IMR-90 (cell line): ENCODE data around the gene RALGPS1.

ENCODE experiments used
- MXI1 ChIP-seq: IDR thresholded peaks from 2 replicates; pipeline ENCODE4 v1.6.1; 2012; ENCODE audit warnings: low read depth, mild to moderate bottlenecking, low read length, moderate library complexity, borderline replicate concordance
- NFE2L2 ChIP-seq: fragments of 150-350 bp; IDR thresholded peaks from 2 replicates; pipeline ENCODE4 v1.6.1; 2016; ENCODE audit warnings: low read depth, mild to moderate bottlenecking, low read length
- RCOR1 ChIP-seq: IDR thresholded peaks from 2 replicates; pipeline ENCODE4 v1.6.1; 2012; ENCODE audit warnings: mild to moderate bottlenecking, low read length, improper control_type of control experiment; ENCODE audit not compliant: insufficient replicate concordance
- RFX5 ChIP-seq: IDR thresholded peaks from 2 replicates; pipeline ENCODE4 v1.8.0; 2012; ENCODE audit warnings: low read depth, mild to moderate bottlenecking, low read length, moderate library complexity
- TF ChIP-seq, protein P1 (sequence below): conservative IDR thresholded peaks from 2 replicates; pipeline ENCODE4 v1.5.1; 2012; ENCODE audit warnings: mild to moderate bottlenecking, low read depth, low read length, improper control_type of control experiment
- TF ChIP-seq, protein P2 (sequence below): fragments of 150-350 bp; IDR thresholded peaks from 2 replicates; pipeline ENCODE4 v1.6.1; 2016; ENCODE audit warnings: low read depth, mild to moderate bottlenecking, low read length, moderate library complexity, borderline replicate concordance

DNA sequence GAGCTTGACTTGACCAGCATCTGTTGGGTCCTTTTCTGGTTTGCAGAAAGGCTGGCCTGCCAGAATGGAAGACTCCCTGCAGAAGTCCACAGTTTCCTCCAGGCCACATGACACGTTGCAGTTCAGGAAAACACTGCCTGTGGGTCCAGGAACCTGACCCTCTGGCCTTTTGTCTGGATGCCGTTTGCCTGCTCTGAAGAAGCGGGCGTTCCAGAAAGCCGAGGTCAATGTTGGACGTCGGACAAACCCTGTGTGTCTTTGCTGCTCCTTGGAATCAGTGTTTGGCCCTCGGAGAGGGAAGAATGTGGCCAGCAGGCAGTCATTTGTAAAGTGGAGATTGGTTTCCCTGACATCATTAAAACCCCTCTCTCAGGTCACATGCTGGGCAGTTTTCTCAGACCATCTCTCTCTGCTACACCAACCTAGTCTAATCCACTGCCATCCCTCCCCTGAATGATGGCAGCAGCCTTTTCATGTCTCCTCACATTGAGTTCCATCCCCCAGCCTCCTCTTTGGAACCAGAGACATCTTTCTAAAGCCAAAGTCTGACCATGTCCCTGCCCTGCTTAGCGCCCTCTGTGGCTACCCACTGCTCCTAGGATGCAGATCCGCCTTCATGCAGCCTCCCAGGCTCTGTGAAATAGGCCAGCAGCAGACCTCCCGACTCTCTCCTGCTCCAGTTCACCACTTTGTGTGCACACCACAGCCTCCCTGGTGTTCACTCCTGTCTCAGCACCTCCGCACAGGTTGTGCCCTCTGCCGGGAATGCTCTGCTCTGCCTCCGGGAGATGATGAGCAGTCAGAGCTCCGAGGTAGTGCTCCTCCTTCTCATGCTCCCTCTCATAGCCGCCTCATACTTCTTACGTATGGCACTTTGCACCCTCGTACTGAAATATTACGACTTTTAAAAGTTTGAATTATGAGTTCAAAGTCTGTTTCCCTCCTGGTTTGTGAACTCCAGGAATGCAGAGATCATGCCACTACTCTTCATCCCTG is 75.6 kb downstream of the RALGPS1 start:
- TF ChIP-seq, protein P1, sequence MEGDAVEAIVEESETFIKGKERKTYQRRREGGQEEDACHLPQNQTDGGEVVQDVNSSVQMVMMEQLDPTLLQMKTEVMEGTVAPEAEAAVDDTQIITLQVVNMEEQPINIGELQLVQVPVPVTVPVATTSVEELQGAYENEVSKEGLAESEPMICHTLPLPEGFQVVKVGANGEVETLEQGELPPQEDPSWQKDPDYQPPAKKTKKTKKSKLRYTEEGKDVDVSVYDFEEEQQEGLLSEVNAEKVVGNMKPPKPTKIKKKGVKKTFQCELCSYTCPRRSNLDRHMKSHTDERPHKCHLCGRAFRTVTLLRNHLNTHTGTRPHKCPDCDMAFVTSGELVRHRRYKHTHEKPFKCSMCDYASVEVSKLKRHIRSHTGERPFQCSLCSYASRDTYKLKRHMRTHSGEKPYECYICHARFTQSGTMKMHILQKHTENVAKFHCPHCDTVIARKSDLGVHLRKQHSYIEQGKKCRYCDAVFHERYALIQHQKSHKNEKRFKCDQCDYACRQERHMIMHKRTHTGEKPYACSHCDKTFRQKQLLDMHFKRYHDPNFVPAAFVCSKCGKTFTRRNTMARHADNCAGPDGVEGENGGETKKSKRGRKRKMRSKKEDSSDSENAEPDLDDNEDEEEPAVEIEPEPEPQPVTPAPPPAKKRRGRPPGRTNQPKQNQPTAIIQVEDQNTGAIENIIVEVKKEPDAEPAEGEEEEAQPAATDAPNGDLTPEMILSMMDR: no peak
- TF ChIP-seq, protein P2, sequence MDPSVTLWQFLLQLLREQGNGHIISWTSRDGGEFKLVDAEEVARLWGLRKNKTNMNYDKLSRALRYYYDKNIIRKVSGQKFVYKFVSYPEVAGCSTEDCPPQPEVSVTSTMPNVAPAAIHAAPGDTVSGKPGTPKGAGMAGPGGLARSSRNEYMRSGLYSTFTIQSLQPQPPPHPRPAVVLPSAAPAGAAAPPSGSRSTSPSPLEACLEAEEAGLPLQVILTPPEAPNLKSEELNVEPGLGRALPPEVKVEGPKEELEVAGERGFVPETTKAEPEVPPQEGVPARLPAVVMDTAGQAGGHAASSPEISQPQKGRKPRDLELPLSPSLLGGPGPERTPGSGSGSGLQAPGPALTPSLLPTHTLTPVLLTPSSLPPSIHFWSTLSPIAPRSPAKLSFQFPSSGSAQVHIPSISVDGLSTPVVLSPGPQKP: no peak
- TF ChIP-seq RCOR1: no peak
- no peak for TF ChIP-seq MXI1
- TF ChIP-seq RFX5: no peak
- no peak for TF ChIP-seq NFE2L2
